Mammary microvascular endothelial cell (primary cell): ENCODE data around the gene UGT2B11. TPM values are rescaled to one million over a fixed set of nuclear protein-coding genes. Genes with fewer than 3 reads are reported as not detected.

Experiments used
- total RNA-seq: library from RNA; depleted of rRNA; stranded (reverse); fragments of >200 nt; gene quantifications from 2 replicates; pipeline ENCODE4 v1.2.3, GENCODE V29; 2015

UGT2B11 gene
- not detected in 2 replicates for total RNA-seq

DNA sequence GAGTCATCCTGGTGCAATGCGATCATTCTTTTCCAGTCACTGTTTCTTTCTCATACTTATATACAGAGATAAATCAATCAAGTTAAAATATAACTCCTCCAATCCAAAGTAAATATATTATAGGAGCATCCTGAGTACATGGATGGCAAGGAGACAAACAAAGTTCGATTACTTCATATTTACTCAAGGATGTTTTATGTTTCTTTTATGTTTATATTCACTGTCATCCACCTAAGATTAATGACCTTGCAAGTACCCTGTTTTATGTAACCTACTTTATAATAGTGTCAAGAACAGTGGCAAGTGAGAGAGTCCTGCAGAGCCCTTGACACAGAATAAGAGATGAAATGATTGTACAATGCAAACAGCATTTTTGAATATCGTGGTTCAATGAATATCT, at the start of gene UGT2B11:
Gene UGT2B11 (minus strand): TSS at position 33 of the 400 bp plus-strand sequence. CDS start 26 bp downstream, at position 7.

Other genes starting within 250 kb of the UGT2B11 start
- gene UGT2B7, start 118.3 kb downstream of the UGT2B11 start, total RNA-seq: not detected in 2 replicates
- gene UGT2B28, start 65.7 kb upstream of the UGT2B11 start, total RNA-seq: not detected in 2 replicates